Naive thymus-derived CD8-positive, alpha-beta T cell (primary cell): ENCODE results near the gene ZNF718. TPM values are rescaled to one million over a fixed set of nuclear protein-coding genes. Genes with fewer than 3 reads are reported as not detected.
A peak's percentile ranks its signal among the peaks of the same experiment; 100 is the strongest.
"Not testable (repeated sequence)": the region's sequence is repeated elsewhere in the genome, so short reads cannot be mapped to it uniquely, and the experiment has no call there.

Source experiments
- ATAC-seq, 2 donors: fragments of 150-1000 bp; cut with Tn5 transposase in 1 of 2; sonication (Bioruptor Pico), chemical (Tn5 transposase) in 1 of 2; 1 replicate in 1 of 2; 2 replicates in 1 of 2; pipeline ENCODE4 v1.10.0; 2021; ENCODE audit warnings: mild to moderate bottlenecking in 2 of 2, moderate library complexity in 2 of 2
- POLR2A ChIA-PET: fragments of 350-600 bp; sonication (Branson Sonifier 250); formaldehyde crosslinking; loops from one replicate; lab custom pipeline; 2021; ENCODE audit warnings: antibody characterized with exemption; lab: Charles Lee
- DNase-seq, 10 donors: peaks; one replicate each; pipeline versions ENCODE4 v3.0.0 to v3.0.0-alpha.2; 2020 to 2022
- H3K27ac Mint-ChIP-seq, 10 donors: one replicate each; pipeline ENCODE4 v1.8.0; 2020 to 2022; ENCODE audit warnings: mild to moderate bottlenecking in 10 of 10, mixed read lengths in 10 of 10, moderate library complexity in 4 of 10, inconsistent platforms in 1 of 10
- H3K27me3 Mint-ChIP-seq, 5 donors: one replicate each; pipeline ENCODE4 v1.8.0; 2021 to 2022; ENCODE audit warnings: mixed read lengths in 5 of 5
- H3K36me3 Mint-ChIP-seq, 3 donors: one replicate each; pipeline ENCODE4 v1.8.0; 2020 to 2022; ENCODE audit warnings: mixed read lengths in 3 of 3, mild to moderate bottlenecking in 2 of 3, inconsistent platforms in 1 of 3
- H3K4me1 Mint-ChIP-seq, 4 donors: one replicate each; pipeline ENCODE4 v1.8.0; 2021 to 2022; ENCODE audit warnings: mixed read lengths in 4 of 4
- H3K4me3 Mint-ChIP-seq, 10 donors: one replicate each; pipeline ENCODE4 v1.8.0; 2020 to 2022; ENCODE audit warnings: mild to moderate bottlenecking in 10 of 10, mixed read lengths in 10 of 10, moderate library complexity in 6 of 10, inconsistent platforms in 1 of 10
- H3K9me3 Mint-ChIP-seq, 9 donors: one replicate each; pipeline ENCODE4 v1.8.0; 2020 to 2022; ENCODE audit warnings: mixed read lengths in 9 of 9, mild to moderate bottlenecking in 3 of 9, inconsistent platforms in 1 of 9, moderate library complexity in 1 of 9
- polyA plus RNA-seq, 3 donors: library from polyadenylated mRNA; unstranded; fragments of 300-500 nt; fragmentation: Illumina TruSeq; gene quantifications; one replicate each; pipeline ENCODE4 v1.2.3, GENCODE V29; 2021
- total RNA-seq, 8 experiments: library from RNA in 2 of 8; stranded (reverse) in 2 of 8; gene quantifications; one replicate each; pipeline ENCODE4 v1.2.3 and lab custom pipeline; 2021 to 2026

The ZNF718 gene
- total and polyA plus RNA-seq, 5 experiments from 2014 or later = 4.7 to 23.3 (median 5.4) TPM

DNA sequence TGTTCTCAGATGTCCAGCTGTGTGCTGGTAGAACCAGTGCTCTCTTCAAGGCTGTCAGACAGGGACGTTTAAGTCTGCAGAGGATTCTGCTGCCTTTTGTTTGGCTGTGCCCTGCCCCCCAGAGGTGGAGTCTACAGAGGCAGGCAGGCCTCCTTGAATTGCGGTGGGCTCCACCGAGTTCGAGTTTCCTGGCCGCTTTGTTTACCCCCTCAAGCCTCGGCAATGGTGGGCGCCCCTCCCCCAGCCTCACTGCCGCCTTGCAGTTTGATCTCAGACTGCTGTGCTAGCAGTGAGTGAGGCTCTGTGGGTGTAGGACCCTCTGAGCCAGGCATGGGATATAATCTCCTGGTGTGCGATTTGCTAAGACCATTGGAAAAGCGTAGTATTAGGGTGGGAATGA lies 47.0 kb downstream of the ZNF718 start:
- DNase-seq, H3K27ac Mint-ChIP-seq, ATAC-seq, H3K4me3 Mint-ChIP-seq, H3K4me1 Mint-ChIP-seq, POLR2A ChIA-PET, H3K27me3 Mint-ChIP-seq: not testable (repeated sequence)
- H3K36me3 Mint-ChIP-seq = peaks cover 10 to 83% (median 52%) of the 10 kb centered on the region in 3 donors
- H3K9me3 Mint-ChIP-seq = peaks cover 9 to 100% (median 38%) of the 10 kb centered on the region in 9 donors

DNA sequence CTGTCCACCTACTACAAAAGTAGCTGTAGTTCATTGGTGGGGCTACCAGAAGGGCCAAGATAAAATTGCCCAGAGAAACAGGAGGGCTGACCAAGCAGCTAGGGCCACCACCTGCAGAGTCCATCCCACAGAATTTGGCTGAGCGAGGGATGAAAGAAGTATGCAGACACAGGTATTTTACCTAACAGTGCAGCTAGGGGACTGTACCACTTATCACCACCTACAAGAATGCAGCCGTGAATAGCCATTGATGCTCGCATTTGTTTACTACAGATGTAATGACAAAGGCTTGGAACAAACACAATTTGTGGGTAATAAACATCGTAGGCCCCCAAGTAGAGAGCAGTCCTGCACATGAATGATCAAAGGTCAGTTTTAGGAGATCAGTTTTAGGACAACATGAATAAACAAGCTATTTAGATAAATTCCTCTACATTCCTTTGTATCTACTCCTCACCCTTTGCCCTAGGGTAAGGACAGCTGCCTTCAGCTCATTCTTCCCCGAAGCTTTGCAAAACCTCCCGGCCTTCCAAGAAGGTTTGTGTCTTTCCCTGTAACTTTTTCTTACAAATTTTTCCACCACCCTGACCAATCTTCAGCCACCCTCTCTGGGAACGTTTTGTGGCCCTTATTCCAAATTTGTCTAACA lies 49.5 kb downstream of the ZNF718 start:
- no peak overlapping the region for H3K4me3 Mint-ChIP-seq
- POLR2A ChIA-PET = no interaction called here
- peaks cover 14 to 100% (median 54%) of the 10 kb centered on the region in 9 donors for H3K9me3 Mint-ChIP-seq
- H3K4me1 Mint-ChIP-seq = no peaks in the 10 kb centered on the region
- peaks cover 7 to 85% (median 64%) of the 10 kb centered on the region in 3 donors for H3K36me3 Mint-ChIP-seq
- H3K27me3 Mint-ChIP-seq = no peaks in the 10 kb centered on the region
- DNase-seq (no peak), ATAC-seq (no peak)
- H3K27ac Mint-ChIP-seq = no peak overlapping the region

GRCh38 chr4:175986-176385 lies 51.7 kb downstream of the ZNF718 start:
- DNase-seq (no peak), ATAC-seq (no peak)
- peaks cover 19 to 100% (median 57%) of the 10 kb centered on the region in 9 donors for H3K9me3 Mint-ChIP-seq
- H3K27me3 Mint-ChIP-seq = no peaks in the 10 kb centered on the region
- H3K27ac Mint-ChIP-seq = no peak overlapping the region
- peaks cover 5 to 83% (median 61%) of the 10 kb centered on the region in 3 donors for H3K36me3 Mint-ChIP-seq
- H3K4me1 Mint-ChIP-seq = no peaks in the 10 kb centered on the region
- H3K4me3 Mint-ChIP-seq = peak overlapping the region in 2 of 10 donors; percentile 10 to 20
- POLR2A ChIA-PET = interaction anchor here (0.6 kb wide), 2 partner anchors 138 to 262 kb away, joined by 3 read pairs; no protein-coding TSS in a partner anchor

DNA sequence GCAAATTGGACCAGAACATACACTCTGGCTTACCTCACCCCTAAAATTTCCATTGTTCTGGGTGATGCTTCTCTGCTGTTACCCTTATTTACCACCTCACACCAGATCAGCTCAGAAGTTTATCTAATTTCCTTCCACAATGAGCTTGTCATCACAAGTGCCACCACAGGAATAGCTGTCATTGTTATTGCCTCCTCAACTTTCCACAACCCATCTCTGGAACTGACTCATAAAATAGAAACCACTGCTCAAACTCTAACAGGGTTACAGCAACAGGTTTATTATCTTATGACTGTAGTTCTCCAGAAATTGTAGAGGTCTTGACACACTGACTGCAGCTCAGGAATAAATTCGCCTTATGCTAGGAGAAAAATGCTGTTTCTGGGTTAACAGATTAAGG lies 52.7 kb downstream of the ZNF718 start:
- peaks cover 25 to 100% (median 58%) of the 10 kb centered on the region in 9 donors for H3K9me3 Mint-ChIP-seq
- DNase-seq (no peak), ATAC-seq (no peak)
- no peaks in the 10 kb centered on the region for H3K27me3 Mint-ChIP-seq
- peak overlapping the region in 1 of 10 donors; percentile 26 for H3K27ac Mint-ChIP-seq
- POLR2A ChIA-PET = no interaction called here
- no peaks in the 10 kb centered on the region for H3K4me1 Mint-ChIP-seq
- H3K36me3 Mint-ChIP-seq = peaks cover 5 to 79% (median 62%) of the 10 kb centered on the region in 3 donors
- H3K4me3 Mint-ChIP-seq = no peak overlapping the region

- H3K27ac Mint-ChIP-seq, DNase-seq, H3K4me3 Mint-ChIP-seq, H3K4me1 Mint-ChIP-seq, POLR2A ChIA-PET, H3K27me3 Mint-ChIP-seq, ATAC-seq: not testable (repeated sequence)
- H3K36me3 Mint-ChIP-seq = peaks cover 18 to 87% (median 64%) of the 10 kb centered on the region in 3 donors
- H3K9me3 Mint-ChIP-seq = peaks cover 30 to 100% (median 62%) of the 10 kb centered on the region in 9 donors
Observed at GRCh38 chr4:182225-182624, 57.9 kb downstream of the ZNF718 start.

DNA sequence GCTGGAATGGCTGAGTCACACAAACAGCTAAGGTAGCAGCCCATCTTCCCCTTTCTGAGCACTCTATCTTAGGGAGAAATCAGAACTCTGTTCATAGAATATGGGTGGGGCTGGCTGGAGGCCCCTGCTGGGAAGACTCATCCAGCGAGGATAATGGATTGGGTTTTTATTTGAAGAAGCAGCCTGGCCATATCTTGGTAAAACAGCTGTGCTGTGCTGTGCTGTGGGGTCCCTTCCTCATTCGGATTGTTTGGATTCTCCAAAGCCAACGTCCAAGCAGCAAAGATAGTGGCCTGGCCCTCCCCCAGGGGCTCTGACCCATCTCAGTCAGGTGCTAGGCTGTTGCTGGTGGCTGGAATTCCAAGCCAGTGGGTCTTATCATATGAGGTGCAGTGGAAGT lies 63.8 kb downstream of the ZNF718 start:
- no peak overlapping the region for H3K27ac Mint-ChIP-seq
- DNase-seq (no peak), ATAC-seq (no peak)
- peaks cover 0 to 1% (median under 1%) of the 10 kb centered on the region in 4 donors for H3K4me1 Mint-ChIP-seq
- POLR2A ChIA-PET = no interaction called here
- H3K4me3 Mint-ChIP-seq = no peak overlapping the region
- no peaks in the 10 kb centered on the region for H3K27me3 Mint-ChIP-seq
- H3K36me3 Mint-ChIP-seq = peaks cover 13 to 70% (median 55%) of the 10 kb centered on the region in 3 donors
- H3K9me3 Mint-ChIP-seq = peaks cover 15 to 91% (median 53%) of the 10 kb centered on the region in 9 donors

DNA sequence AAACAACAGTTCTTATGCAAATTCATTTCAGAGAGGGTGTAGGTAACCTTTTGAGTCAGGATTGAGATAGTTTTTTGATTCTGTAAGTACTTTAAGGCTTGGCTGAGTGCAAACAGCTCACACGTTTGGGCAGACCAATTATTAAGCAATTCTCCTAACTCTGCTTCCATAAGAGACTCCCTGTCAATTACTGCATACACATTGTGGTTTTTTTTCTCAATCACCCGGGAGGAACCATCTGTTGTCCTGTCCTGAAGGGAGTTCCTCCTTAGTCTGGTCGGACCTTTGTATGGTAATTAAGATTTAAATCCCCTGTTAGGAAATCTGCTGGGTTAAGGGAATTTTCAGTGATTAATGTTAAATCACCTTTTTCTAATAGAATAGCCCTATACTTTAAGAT lies 70.9 kb downstream of the ZNF718 start:
- DNase-seq, H3K4me1 Mint-ChIP-seq, ATAC-seq, H3K27ac Mint-ChIP-seq, H3K4me3 Mint-ChIP-seq, H3K27me3 Mint-ChIP-seq, POLR2A ChIA-PET: not testable (repeated sequence)
- peaks cover 0 to 97% (median 66%) of the 10 kb centered on the region in 9 donors for H3K9me3 Mint-ChIP-seq
- peaks cover 2 to 73% (median 64%) of the 10 kb centered on the region in 3 donors for H3K36me3 Mint-ChIP-seq

GRCh38 chr4:200936-201335 lies 76.6 kb downstream of the ZNF718 start:
- Mint-ChIP-seq H3K27me3 (peaks cover 0 to 2% (median 0%) of the 10 kb centered on the region in 5 donors), H3K36me3 (peaks cover 16 to 81% (median 62%) of the 10 kb centered on the region in 3 donors), H3K27ac (no peak overlapping the region), H3K4me1 (peaks cover 0 to 4% (median under 1%) of the 10 kb centered on the region in 4 donors), H3K9me3 (peaks cover 17 to 95% (median 58%) of the 10 kb centered on the region in 9 donors), H3K4me3 (no peak overlapping the region)
- DNase-seq (no peak), ATAC-seq (no peak)
- POLR2A ChIA-PET = no interaction called here

DNA sequence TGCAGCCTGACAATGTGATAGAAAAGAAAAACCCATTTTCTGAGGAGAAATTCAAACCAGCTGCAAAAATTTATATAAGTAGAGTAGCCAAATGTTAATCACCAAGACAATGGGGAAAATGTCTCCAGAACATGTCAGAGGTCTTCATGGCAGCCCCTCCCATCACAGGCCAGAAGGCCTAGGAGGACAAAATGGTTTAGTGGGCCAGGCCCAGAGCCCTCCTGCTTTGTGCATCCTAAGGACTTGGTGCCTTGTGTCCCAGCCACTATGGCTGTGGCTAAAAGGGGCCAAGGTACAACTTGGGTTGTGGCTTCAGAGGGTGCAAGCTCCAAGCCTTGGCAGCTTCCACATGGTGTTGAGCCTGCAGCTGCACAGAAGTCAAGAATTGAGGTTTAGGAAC lies 78.5 kb downstream of the ZNF718 start:
- POLR2A ChIA-PET, H3K27ac Mint-ChIP-seq, DNase-seq, ATAC-seq, H3K4me3 Mint-ChIP-seq, H3K4me1 Mint-ChIP-seq, H3K27me3 Mint-ChIP-seq: not testable (repeated sequence)
- peaks cover 15 to 95% (median 59%) of the 10 kb centered on the region in 9 donors for H3K9me3 Mint-ChIP-seq
- H3K36me3 Mint-ChIP-seq = peaks cover 24 to 79% (median 61%) of the 10 kb centered on the region in 3 donors

- no peak for DNase-seq
- ATAC-seq = no peak
- H3K27me3 Mint-ChIP-seq = no peaks in the 10 kb centered on the region
- peaks cover 16 to 92% (median 60%) of the 10 kb centered on the region in 9 donors for H3K9me3 Mint-ChIP-seq
- no peak overlapping the region for H3K27ac Mint-ChIP-seq
- peaks cover 24 to 72% (median 57%) of the 10 kb centered on the region in 3 donors for H3K36me3 Mint-ChIP-seq
- POLR2A ChIA-PET = no interaction called here
- peaks cover 7 to 25% (median 13%) of the 10 kb centered on the region in 4 donors for H3K4me1 Mint-ChIP-seq
- no peak overlapping the region for H3K4me3 Mint-ChIP-seq
Observed at GRCh38 chr4:205097-205756, 80.9 kb downstream of the ZNF718 start.

- no peak overlapping the region for H3K27ac Mint-ChIP-seq
- POLR2A ChIA-PET = no interaction called here
- no peak for ATAC-seq
- H3K4me1 Mint-ChIP-seq = peaks cover 7 to 32% (median 19%) of the 10 kb centered on the region in 4 donors
- peak overlapping the region in 1 of 10 donors; percentile 12 for H3K4me3 Mint-ChIP-seq
- DNase-seq = no peak
- peaks cover 24 to 71% (median 53%) of the 10 kb centered on the region in 3 donors for H3K36me3 Mint-ChIP-seq
- H3K9me3 Mint-ChIP-seq = peaks cover 16 to 92% (median 57%) of the 10 kb centered on the region in 9 donors
- H3K27me3 Mint-ChIP-seq = no peaks in the 10 kb centered on the region
Observed at GRCh38 chr4:206054-206453, 81.8 kb downstream of the ZNF718 start.

DNA sequence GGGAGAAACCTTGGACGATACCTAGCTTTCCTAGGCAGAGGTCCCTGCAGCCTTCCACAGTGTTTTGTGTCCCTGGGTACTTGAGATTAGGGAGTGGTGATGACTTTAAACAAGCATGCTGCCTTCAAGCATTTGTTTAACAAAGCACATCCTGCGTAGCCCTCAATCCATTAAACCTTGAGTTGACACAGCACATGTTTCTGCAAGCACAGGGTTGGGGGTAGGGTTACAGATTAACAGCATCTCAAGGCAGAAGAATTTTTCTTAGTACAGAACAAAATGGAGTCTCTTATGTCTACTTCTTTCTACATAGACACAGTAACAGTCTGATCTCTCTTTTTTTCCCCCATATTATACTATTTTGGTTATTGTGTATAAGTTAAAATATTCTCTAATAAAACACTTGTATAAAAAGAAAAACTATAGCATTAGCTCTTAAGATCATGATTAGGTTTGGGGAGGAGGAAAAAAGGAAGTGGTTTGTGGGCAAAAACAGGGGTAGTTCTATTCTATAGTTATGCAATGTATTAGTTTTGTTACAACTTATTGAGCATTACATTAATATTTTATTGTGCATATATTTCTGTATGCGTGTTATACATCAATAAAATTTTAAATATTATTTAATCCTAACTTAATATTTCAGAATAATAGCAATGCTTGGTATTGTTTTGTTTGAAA lies 84.3 kb downstream of the ZNF718 start:
- ATAC-seq, H3K27me3 Mint-ChIP-seq, POLR2A ChIA-PET, DNase-seq: not testable (repeated sequence)
- H3K9me3 Mint-ChIP-seq = peaks cover 13 to 88% (median 39%) of the 10 kb centered on the region in 9 donors
- peaks cover 16 to 55% (median 39%) of the 10 kb centered on the region in 3 donors for H3K36me3 Mint-ChIP-seq
- peak overlapping the region in 2 of 10 donors; percentile 6 to 40 for H3K4me3 Mint-ChIP-seq
- peak overlapping the region in 1 of 10 donors; percentile 10 for H3K27ac Mint-ChIP-seq
- peaks cover 10 to 42% (median 28%) of the 10 kb centered on the region in 4 donors for H3K4me1 Mint-ChIP-seq
